A673 (cell line): Measurements from ENCODE around the gene CYYR1.

Experiments used
- CTCF ChIP-seq: fragments of 300-800, 200-600 bp; sonication (generic); conservative IDR thresholded peaks from 2 replicates; pipeline ENCODE4 v1.5.1; 2017; ENCODE audit warnings: low read depth, mild to moderate bottlenecking, antibody characterized with exemption, low read length, moderate library complexity, mixed read lengths
- EZH2 ChIP-seq: fragments of 200-600 bp; sonication (generic); IDR thresholded peaks from 2 replicates; pipeline ENCODE4 v1.6.1; 2017; ENCODE audit warnings: borderline replicate concordance, low read depth, mild to moderate bottlenecking, mixed read lengths, antibody characterized with exemption, low read length; ENCODE audit not compliant: poor library complexity, severe bottlenecking

- TF ChIP-seq CTCF (no peak), EZH2 (no peak)
Observed at GRCh38 chr21:26563856-26564503, 9.1 kb downstream of the CYYR1 start.
